ACC112 (cell line): ENCODE results near the gene CELA2B.
"Not testable (repeated sequence)": the region's sequence is repeated elsewhere in the genome, so short reads cannot be mapped to it uniquely, and the experiment has no call there.

Source experiments
- H2AFZ ChIP-seq: fragments of 200-600 bp; sonication (generic); one replicate; pipeline ENCODE4 v1.6.0; 2017; ENCODE audit warnings: antibody characterized with exemption, low read length; ENCODE audit not compliant: unreplicated experiment
- H3K27ac ChIP-seq: fragments of 200-600 bp; sonication (generic); 2 replicates; pipeline ENCODE4 v1.5.1; 2014; ENCODE audit warnings: low read depth, mild to moderate bottlenecking, antibody characterized with exemption, low read length, moderate library complexity
- H3K27me3 ChIP-seq: fragments of 200-600 bp; sonication (generic); 2 replicates; pipeline ENCODE4 v1.6.1; 2014; ENCODE audit warnings: mild to moderate bottlenecking, antibody characterized with exemption, low read length, moderate library complexity, mixed read lengths; ENCODE audit not compliant: insufficient read depth
- H3K36me3 ChIP-seq: fragments of 200-600 bp; sonication (generic); 2 replicates; pipeline ENCODE4 v1.6.1; 2016; ENCODE audit warnings: mild to moderate bottlenecking, antibody characterized with exemption, low read length, moderate library complexity, mixed read lengths; ENCODE audit not compliant: insufficient read depth
- H3K4me1 ChIP-seq: fragments of 200-600 bp; sonication (generic); one replicate; pipeline ENCODE4 v1.6.1; 2016; ENCODE audit warnings: low read length, mixed read lengths; ENCODE audit not compliant: insufficient read depth, unreplicated experiment, control insufficient read depth
- H3K4me3 ChIP-seq: fragments of 200-600 bp; sonication (generic); 2 replicates; pipeline ENCODE4 v1.5.1; 2014; ENCODE audit warnings: mild to moderate bottlenecking, low read depth, low read length
- H3K79me2 ChIP-seq: fragments of 200-600 bp; sonication (generic); one replicate; pipeline ENCODE4 v1.6.0; 2016; ENCODE audit warnings: low read length; ENCODE audit not compliant: control insufficient read depth, unreplicated experiment, insufficient read depth

CELA2B gene

GRCh38 chr1:15475752-15476314, at the start of gene CELA2B:
TSS of gene CELA2B (plus strand) at chr1:15476104. CDS start at chr1:15476126, 22 bp downstream.
- no peak within 1 kb of the TSS for H3K27ac ChIP-seq
- no peaks in the 10 kb centered on the region for H3K27me3 ChIP-seq
- H3K4me3 ChIP-seq, result no peak within 1 kb of the TSS
- no peak within 1 kb of the TSS for H2AFZ ChIP-seq
- no peaks in the 10 kb centered on the region for H3K36me3 ChIP-seq
- no peaks in the 10 kb centered on the region for H3K79me2 ChIP-seq
- no peaks in the 10 kb centered on the region for H3K4me1 ChIP-seq

- H3K27me3 ChIP-seq, result no peaks in the 10 kb centered on the region
- no peak overlapping the region for H2AFZ ChIP-seq
- H3K36me3 ChIP-seq, result no peaks in the 10 kb centered on the region; the same call in none of the 2 replicates
- H3K27ac ChIP-seq, result no peak overlapping the region
- H3K79me2 ChIP-seq, result peaks cover 9% of the 10 kb centered on the region
- H3K4me1 ChIP-seq, result peaks cover 23% of the 10 kb centered on the region
- no peak overlapping the region for H3K4me3 ChIP-seq
Observed at GRCh38 chr1:15426492-15427279, 49.2 kb upstream of the CELA2B start.

GRCh38 chr1:15427280-15427666, 48.6 kb upstream of the CELA2B start:
- Histone ChIP-seq H3K27ac (no peak overlapping the region), H3K36me3 (no peaks in the 10 kb centered on the region; the same call in none of the 2 replicates), H3K4me1 (peaks cover 23% of the 10 kb centered on the region), H3K4me3 (no peak overlapping the region), H3K79me2 (peaks cover 8% of the 10 kb centered on the region), H3K27me3 (no peaks in the 10 kb centered on the region), H2AFZ (no peak overlapping the region)

- not testable (repeated sequence) for H3K27ac ChIP-seq, H3K36me3 ChIP-seq
Observed at GRCh38 chr1:15428252-15428651, 47.7 kb upstream of the CELA2B start.

GRCh38 chr1:15428815-15429435, 47.0 kb upstream of the CELA2B start:
- no peaks in the 10 kb centered on the region for H3K27me3 ChIP-seq
- peaks cover 33% of the 10 kb centered on the region for H3K4me1 ChIP-seq
- no peak overlapping the region for H3K4me3 ChIP-seq
- H2AFZ ChIP-seq, result no peak overlapping the region
- no peaks in the 10 kb centered on the region; the same call in none of the 2 replicates for H3K36me3 ChIP-seq
- peak overlapping the region; percentile 42; the same call in 1 of the 2 replicates for H3K27ac ChIP-seq
- H3K79me2 ChIP-seq, result peaks cover 4% of the 10 kb centered on the region

More at GRCh38 chr1:15428252-15428651, 47.7 kb upstream of the CELA2B start:
- H3K79me2 ChIP-seq, H3K4me3 ChIP-seq, H2AFZ ChIP-seq, H3K27me3 ChIP-seq: not testable (repeated sequence)
- peaks cover 28% of the 10 kb centered on the region for H3K4me1 ChIP-seq

- Histone ChIP-seq H2AFZ (no peak overlapping the region), H3K27ac (peak overlapping the region; percentile 42), H3K4me1 (peaks cover 33% of the 10 kb centered on the region), H3K4me3 (no peak overlapping the region), H3K36me3 (no peaks in the 10 kb centered on the region; the same call in none of the 2 replicates), H3K27me3 (no peaks in the 10 kb centered on the region), H3K79me2 (peaks cover 4% of the 10 kb centered on the region)
Observed at GRCh38 chr1:15429701-15430149, 46.2 kb upstream of the CELA2B start.

GRCh38 chr1:15430787-15431570, 44.9 kb upstream of the CELA2B start:
- H2AFZ ChIP-seq, result no peak overlapping the region
- peak overlapping the region; percentile 40; the same call in 1 of the 2 replicates for H3K27ac ChIP-seq
- no peak overlapping the region for H3K4me3 ChIP-seq
- H3K4me1 ChIP-seq, result peaks cover 36% of the 10 kb centered on the region
- no peaks in the 10 kb centered on the region for H3K79me2 ChIP-seq
- no peaks in the 10 kb centered on the region for H3K27me3 ChIP-seq
- no peaks in the 10 kb centered on the region; the same call in none of the 2 replicates for H3K36me3 ChIP-seq

- no peaks in the 10 kb centered on the region for H3K27me3 ChIP-seq
- H3K4me3 ChIP-seq, result no peak overlapping the region
- no peaks in the 10 kb centered on the region for H3K79me2 ChIP-seq
- no peaks in the 10 kb centered on the region; the same call in none of the 2 replicates for H3K36me3 ChIP-seq
- peaks cover 30% of the 10 kb centered on the region for H3K4me1 ChIP-seq
- no peak overlapping the region for H2AFZ ChIP-seq
- peak overlapping the region; percentile 40; the same call in 1 of the 2 replicates for H3K27ac ChIP-seq
Observed at GRCh38 chr1:15431571-15431948, 44.3 kb upstream of the CELA2B start.

- H3K36me3 ChIP-seq, result no peaks in the 10 kb centered on the region; the same call in none of the 2 replicates
- no peak overlapping the region for H3K4me3 ChIP-seq
- H2AFZ ChIP-seq, result no peak overlapping the region
- H3K27me3 ChIP-seq, result no peaks in the 10 kb centered on the region
- H3K79me2 ChIP-seq, result no peaks in the 10 kb centered on the region
- peak overlapping the region; percentile 50; the same call in 1 of the 2 replicates for H3K27ac ChIP-seq
- H3K4me1 ChIP-seq, result peaks cover 24% of the 10 kb centered on the region
Observed at GRCh38 chr1:15432324-15432723, 43.6 kb upstream of the CELA2B start.

GRCh38 chr1:15433471-15433870, 42.4 kb upstream of the CELA2B start:
- Histone ChIP-seq H3K4me1 (peaks cover 24% of the 10 kb centered on the region), H3K27ac (peak overlapping the region; percentile 46), H3K36me3 (no peaks in the 10 kb centered on the region; the same call in none of the 2 replicates), H3K4me3 (no peak overlapping the region), H3K79me2 (no peaks in the 10 kb centered on the region), H2AFZ (no peak overlapping the region), H3K27me3 (no peaks in the 10 kb centered on the region)
